ENCODE data around the gene ZNF766.

DNA sequence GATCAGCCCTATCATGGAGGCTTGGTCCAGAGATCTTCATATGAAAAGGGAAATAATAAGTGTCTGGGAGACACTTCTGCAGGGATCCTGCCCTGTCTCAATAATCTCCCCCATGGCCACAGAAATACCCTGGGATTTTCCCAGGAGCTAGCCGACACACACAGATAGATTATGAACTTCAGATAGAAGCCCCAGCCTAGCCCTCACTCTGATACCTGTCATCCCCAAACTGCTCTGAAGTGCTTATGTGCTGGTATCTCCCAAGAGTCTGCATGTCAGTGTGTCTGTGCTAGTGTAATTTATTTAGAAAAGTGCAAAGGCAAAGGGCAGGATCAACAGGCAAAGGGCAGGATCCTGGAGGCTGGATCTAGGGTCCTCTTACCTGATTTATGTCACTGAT is 38.7 kb upstream of the ZNF766 start:
- no peak for TF ChIP-seq POLR2AphosphoS5 (IDR thresholded peaks at IDR 0.05)
- TF ChIP-seq, protein P1, sequence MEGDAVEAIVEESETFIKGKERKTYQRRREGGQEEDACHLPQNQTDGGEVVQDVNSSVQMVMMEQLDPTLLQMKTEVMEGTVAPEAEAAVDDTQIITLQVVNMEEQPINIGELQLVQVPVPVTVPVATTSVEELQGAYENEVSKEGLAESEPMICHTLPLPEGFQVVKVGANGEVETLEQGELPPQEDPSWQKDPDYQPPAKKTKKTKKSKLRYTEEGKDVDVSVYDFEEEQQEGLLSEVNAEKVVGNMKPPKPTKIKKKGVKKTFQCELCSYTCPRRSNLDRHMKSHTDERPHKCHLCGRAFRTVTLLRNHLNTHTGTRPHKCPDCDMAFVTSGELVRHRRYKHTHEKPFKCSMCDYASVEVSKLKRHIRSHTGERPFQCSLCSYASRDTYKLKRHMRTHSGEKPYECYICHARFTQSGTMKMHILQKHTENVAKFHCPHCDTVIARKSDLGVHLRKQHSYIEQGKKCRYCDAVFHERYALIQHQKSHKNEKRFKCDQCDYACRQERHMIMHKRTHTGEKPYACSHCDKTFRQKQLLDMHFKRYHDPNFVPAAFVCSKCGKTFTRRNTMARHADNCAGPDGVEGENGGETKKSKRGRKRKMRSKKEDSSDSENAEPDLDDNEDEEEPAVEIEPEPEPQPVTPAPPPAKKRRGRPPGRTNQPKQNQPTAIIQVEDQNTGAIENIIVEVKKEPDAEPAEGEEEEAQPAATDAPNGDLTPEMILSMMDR (IDR thresholded peaks at IDR 0.05), result no peak
- TF ChIP-seq POLR2A (IDR thresholded peaks at IDR 0.05), result no peak

Data from breast epithelium (tissue), 3 donors.